Measurements from ENCODE around the gene HOXC12. TPM values are rescaled to one million over a fixed set of nuclear protein-coding genes. Genes with fewer than 3 reads are reported as not detected.

HOXC12 gene
- total RNA-seq, 6 experiments from 2014 or later, result not detected

DNA sequence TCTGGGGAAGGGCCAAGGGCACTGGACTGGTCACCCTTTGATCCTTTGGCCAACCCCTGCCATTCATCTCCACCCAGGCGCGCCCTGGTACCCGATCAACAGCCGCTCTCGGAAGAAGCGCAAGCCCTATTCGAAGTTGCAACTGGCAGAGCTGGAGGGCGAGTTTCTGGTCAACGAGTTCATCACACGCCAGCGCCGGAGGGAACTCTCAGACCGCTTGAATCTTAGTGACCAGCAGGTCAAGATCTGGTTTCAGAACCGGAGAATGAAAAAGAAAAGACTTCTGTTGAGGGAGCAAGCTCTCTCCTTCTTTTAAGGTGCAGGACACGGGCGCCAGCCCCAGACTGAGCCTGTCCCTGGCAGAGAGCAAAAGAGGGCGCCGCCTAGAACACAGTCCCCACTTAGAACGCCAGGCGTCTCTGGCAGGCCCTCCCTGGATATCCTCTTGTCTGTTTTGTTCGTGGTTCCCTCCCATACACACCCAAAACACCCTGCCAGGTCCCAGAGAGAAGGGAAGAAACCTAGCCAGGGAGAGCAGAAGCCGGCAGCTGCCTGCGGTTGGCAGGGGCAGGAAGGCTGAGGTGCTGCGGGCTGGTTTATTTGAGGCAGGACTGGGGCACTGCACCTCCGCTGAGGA, 1.7 kb downstream of the HOXC12 start:
- Mint-ChIP-seq H3K9me3 (no peaks in the 10 kb centered on the region), H3K27me3 (ENCODE audit: insufficient read depth) (peaks cover 65% of the 10 kb centered on the region), H3K4me3 (no peak overlapping the region), H3K36me3 (ENCODE audit: low read depth) (0 out of 2 replicates have a peak, but pooled peaks cover 5% of the 10 kb centered on the region), H3K27ac (no peak overlapping the region), H3K4me1 (ENCODE audit: low read depth) (peaks cover 6% of the 10 kb centered on the region)
- no peak for DNase-seq
- TF ChIP-seq, protein P1, sequence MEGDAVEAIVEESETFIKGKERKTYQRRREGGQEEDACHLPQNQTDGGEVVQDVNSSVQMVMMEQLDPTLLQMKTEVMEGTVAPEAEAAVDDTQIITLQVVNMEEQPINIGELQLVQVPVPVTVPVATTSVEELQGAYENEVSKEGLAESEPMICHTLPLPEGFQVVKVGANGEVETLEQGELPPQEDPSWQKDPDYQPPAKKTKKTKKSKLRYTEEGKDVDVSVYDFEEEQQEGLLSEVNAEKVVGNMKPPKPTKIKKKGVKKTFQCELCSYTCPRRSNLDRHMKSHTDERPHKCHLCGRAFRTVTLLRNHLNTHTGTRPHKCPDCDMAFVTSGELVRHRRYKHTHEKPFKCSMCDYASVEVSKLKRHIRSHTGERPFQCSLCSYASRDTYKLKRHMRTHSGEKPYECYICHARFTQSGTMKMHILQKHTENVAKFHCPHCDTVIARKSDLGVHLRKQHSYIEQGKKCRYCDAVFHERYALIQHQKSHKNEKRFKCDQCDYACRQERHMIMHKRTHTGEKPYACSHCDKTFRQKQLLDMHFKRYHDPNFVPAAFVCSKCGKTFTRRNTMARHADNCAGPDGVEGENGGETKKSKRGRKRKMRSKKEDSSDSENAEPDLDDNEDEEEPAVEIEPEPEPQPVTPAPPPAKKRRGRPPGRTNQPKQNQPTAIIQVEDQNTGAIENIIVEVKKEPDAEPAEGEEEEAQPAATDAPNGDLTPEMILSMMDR (IDR thresholded peaks at IDR 0.05), result no peak

DNA sequence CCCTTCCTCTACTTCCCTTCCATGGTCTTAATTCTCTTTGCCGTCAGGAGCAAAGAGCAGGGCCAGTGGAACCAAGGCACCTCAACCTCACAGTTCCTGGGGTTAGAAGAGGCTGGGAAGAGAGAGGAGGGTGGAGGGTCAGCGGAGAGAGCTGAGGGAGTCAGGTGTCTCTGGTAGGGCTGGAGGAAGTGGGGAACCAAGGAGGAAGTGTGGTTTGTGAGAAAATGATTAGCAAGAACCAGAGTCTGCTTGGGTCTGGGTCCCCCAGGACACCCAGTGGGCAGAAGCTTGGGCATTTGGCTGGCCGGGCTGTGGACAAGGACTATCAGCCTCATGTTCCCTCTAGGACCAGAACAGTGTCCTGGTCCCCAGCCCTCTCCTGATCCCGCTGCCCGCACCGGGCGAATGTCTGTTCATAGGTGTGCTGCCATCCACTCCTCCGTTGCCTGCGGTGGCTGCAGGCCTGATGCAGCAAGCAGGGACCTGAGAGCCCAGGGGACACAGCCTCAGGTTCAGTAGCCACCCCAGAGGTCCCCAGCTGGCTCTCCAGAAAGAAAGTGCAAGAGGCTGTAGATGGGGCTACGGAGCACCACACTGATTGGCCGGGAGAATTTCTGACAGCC, 2.3 kb downstream of the HOXC12 start:
- Mint-ChIP-seq H3K4me3 (no peak overlapping the region), H3K9me3 (no peaks in the 10 kb centered on the region), H3K36me3 (ENCODE audit: low read depth) (0 out of 2 replicates have a peak, but pooled peaks cover 5% of the 10 kb centered on the region), H3K27me3 (ENCODE audit: insufficient read depth) (peaks cover 62% of the 10 kb centered on the region), H3K4me1 (ENCODE audit: low read depth) (peaks cover 6% of the 10 kb centered on the region), H3K27ac (no peak overlapping the region)
- TF ChIP-seq, protein P1 (IDR thresholded peaks at IDR 0.05), result no peak
- DNase-seq, result no peak

DNA sequence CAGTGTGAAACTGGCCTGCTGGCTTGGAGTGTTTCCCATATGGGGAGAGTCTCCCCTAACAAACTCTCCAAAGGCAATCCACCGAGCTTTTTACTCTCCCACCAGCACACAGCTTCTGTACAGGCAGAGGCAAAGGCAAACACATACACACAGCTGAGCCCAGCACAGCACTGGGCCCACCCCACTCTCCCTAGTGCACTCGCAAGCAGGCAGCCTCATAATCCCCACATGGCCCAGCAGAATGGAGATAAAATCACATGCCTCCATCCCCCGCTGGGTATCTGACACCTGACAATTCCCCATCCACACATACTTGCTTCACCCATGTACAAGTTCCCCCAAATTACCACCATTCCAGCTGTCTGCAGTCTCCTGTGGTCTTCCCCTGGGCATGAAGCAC, 3.4 kb downstream of the HOXC12 start:
- H3K36me3 Mint-ChIP-seq (ENCODE audit: low read depth), result 0 out of 2 replicates have a peak, but pooled peaks cover 5% of the 10 kb centered on the region
- TF ChIP-seq, protein P1 (IDR thresholded peaks at IDR 0.05), result no peak
- H3K27me3 Mint-ChIP-seq (ENCODE audit: insufficient read depth), result peaks cover 63% of the 10 kb centered on the region
- peaks cover 5% of the 10 kb centered on the region for H3K4me1 Mint-ChIP-seq (ENCODE audit: low read depth)
- DNase-seq, result no peak
- H3K27ac Mint-ChIP-seq, result no peak overlapping the region
- no peaks in the 10 kb centered on the region for H3K9me3 Mint-ChIP-seq
- H3K4me3 Mint-ChIP-seq, result no peak overlapping the region

DNA sequence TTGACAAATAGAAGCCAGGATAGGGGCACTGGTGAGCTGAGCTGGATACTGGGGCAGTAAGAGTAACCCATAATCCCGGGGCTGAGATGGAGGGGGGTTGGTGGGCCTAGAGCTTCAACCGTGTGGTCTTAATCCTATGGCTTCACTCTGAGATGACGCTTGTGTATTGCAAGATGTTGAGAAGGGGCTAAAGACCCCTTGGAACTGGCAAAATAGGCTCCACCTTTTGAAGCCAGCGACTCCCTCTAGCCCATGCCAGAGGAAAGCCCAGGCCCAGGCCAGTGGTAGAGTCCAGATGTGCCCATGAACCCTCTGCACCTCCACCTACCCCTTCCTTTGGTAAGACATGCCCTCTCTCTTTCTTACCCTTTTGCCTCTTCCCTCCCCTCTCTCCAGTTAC, 4.6 kb downstream of the HOXC12 start:
- Mint-ChIP-seq H3K27ac (no peak overlapping the region), H3K36me3 (ENCODE audit: low read depth) (0 out of 2 replicates have a peak, but pooled peaks cover 5% of the 10 kb centered on the region), H3K4me3 (no peak overlapping the region), H3K9me3 (no peaks in the 10 kb centered on the region), H3K4me1 (ENCODE audit: low read depth) (peaks cover 6% of the 10 kb centered on the region; the same call in 1 of the 2 replicates), H3K27me3 (ENCODE audit: insufficient read depth) (peaks cover 62% of the 10 kb centered on the region)
- TF ChIP-seq, protein P1 (IDR thresholded peaks at IDR 0.05), result no peak
- DNase-seq, result no peak

DNA sequence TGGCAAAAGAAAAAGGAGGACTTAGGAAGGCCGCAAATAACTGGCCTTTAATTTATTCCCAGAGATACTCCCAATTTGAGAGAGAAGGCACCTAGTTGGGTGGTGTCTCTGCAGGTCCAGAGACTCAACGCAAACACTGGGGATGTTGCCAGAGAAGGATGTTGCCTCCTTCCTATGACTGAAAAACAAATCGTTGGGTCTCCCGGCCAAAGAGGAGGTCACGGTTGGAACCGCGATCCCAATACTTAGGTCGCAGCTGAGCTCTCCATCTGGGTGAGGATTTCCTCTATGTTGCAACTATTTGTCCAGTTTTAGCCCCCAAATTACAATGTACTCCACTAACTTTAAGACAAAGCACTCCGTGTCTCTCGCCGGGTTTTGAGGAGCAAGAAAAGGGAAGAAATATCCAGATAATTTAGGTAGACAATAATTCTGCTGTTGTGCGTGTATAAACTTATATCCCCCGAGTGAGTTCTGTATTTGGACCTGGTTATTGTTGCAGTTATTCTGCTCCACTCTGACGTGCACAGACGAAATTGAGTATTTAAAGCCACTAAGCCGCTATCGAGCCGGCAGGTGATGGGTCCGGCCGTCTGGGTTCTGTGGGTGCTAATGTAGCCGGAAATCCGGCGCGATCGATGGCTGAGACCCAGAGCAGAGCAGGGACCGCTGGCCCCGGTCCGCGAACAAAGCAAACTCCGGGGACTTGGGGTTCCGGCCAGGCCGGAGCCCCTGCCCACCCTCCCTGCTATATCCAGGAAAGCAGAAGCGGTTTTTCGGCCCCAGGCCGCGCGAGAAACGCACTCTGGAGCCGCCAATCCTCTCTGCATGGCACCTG, 5.7 kb downstream of the HOXC12 start:
- Mint-ChIP-seq H3K9me3 (no peaks in the 10 kb centered on the region), H3K27me3 (ENCODE audit: insufficient read depth) (peaks cover 60% of the 10 kb centered on the region), H3K36me3 (ENCODE audit: low read depth) (0 out of 2 replicates have a peak, but pooled peaks cover 5% of the 10 kb centered on the region), H3K27ac (no peak overlapping the region), H3K4me1 (ENCODE audit: low read depth) (peaks cover 14% of the 10 kb centered on the region), H3K4me3 (no peak overlapping the region)
- no peak for DNase-seq
- TF ChIP-seq, protein P1 (IDR thresholded peaks at IDR 0.05), result no peak

All from HFFc6 (cell line).